Measurements from ENCODE around the gene PRELID3B. TPM values are rescaled to one million over a fixed set of nuclear protein-coding genes. Genes with fewer than 3 reads are reported as not detected.

The PRELID3B gene
- total RNA-seq, 4 donors from 2014 or later: 19.2 to 34.5 (median 23.1) TPM

- peaks cover 0 to 31% (median 18%) of the 10 kb centered on the region in 4 donors for H3K4me1 ChIP-seq
- no peak overlapping the region for H3K4me3 ChIP-seq
- no peaks in the 10 kb centered on the region for H3K36me3 ChIP-seq
- no peaks in the 10 kb centered on the region for H3K27me3 ChIP-seq
- 41 to 43% methylated on average over 17 of the region's 17 CpGs for WGBS, 2 donors
- DNase-seq (ENCODE audit: low spot score in 2 of 2): no peak
- H3K27ac ChIP-seq: peak overlapping the region in 1 of 4 donors; percentile 13
- TF ChIP-seq POLR2A (IDR thresholded peaks at IDR 0.05) (no peak), EP300 (IDR thresholded peaks at IDR 0.05) (no peak), CTCF (IDR thresholded peaks at IDR 0.05) (no peak)
- H3K9me3 ChIP-seq: no peaks in the 10 kb centered on the region
Measured at GRCh38 chr20:59010995-59011873, 31.4 kb downstream of the PRELID3B start.

- 70 to 77% methylated on average over 5 to 8 of the region's 8 CpGs for WGBS, 2 donors
- TF ChIP-seq EP300 (IDR thresholded peaks at IDR 0.05): no peak
- TF ChIP-seq CTCF (IDR thresholded peaks at IDR 0.05): no peak
- no peak for TF ChIP-seq POLR2A (IDR thresholded peaks at IDR 0.05)
- no peaks in the 10 kb centered on the region for H3K27me3 ChIP-seq
- H3K4me3 ChIP-seq: no peak overlapping the region
- H3K9me3 ChIP-seq: no peaks in the 10 kb centered on the region
- H3K27ac ChIP-seq: peak overlapping the region in 2 of 4 donors; percentile 9 to 13
- no peak for DNase-seq (ENCODE audit: low spot score in 2 of 2)
- H3K36me3 ChIP-seq: no peaks in the 10 kb centered on the region
- H3K4me1 ChIP-seq: peaks cover 0 to 39% (median 26%) of the 10 kb centered on the region in 4 donors
Measured at GRCh38 chr20:59010321-59010994, 32.1 kb downstream of the PRELID3B start.

- H3K4me3 ChIP-seq: no peak overlapping the region
- peaks cover 0 to 55% (median 36%) of the 10 kb centered on the region in 4 donors for H3K4me1 ChIP-seq
- TF ChIP-seq POLR2A (IDR thresholded peaks at IDR 0.05) (no peak), EP300 (IDR thresholded peaks at IDR 0.05) (no peak), CTCF (IDR thresholded peaks at IDR 0.05) (no peak)
- no peaks in the 10 kb centered on the region for H3K27me3 ChIP-seq
- peak overlapping the region in 1 of 4 donors; percentile 96 for H3K27ac ChIP-seq
- no peaks in the 10 kb centered on the region for H3K9me3 ChIP-seq
- DNase-seq (ENCODE audit: low spot score in 2 of 2): no peak
- WGBS, 2 donors: 82 to 83% methylated on average over 8 of the region's 8 CpGs
- H3K36me3 ChIP-seq: no peaks in the 10 kb centered on the region
Measured at GRCh38 chr20:59008715-59009336, 33.8 kb downstream of the PRELID3B start.

- Histone ChIP-seq H3K4me3 (peak overlapping the region; percentile 65 to 89 (median 79)), H3K36me3 (peaks cover 0 to 5% (median 0%) of the 10 kb centered on the region in 3 donors), H3K9me3 (no peaks in the 10 kb centered on the region), H3K27ac (peak overlapping the region; percentile 81 to 96 (median 92)), H3K4me1 (peaks cover 0 to 64% (median 42%) of the 10 kb centered on the region in 4 donors), H3K27me3 (no peaks in the 10 kb centered on the region)
- TF ChIP-seq CTCF (IDR thresholded peaks at IDR 0.05) (no peak), EP300 (IDR thresholded peaks at IDR 0.05) (peak; percentile 38 to 40)
- peak; percentile 29 to 44 for DNase-seq (ENCODE audit: low spot score in 2 of 2)
- WGBS, 2 donors: 80 to 81% methylated on average over 20 to 24 of the region's 24 CpGs
Measured at GRCh38 chr20:59007665-59008511, 34.7 kb downstream of the PRELID3B start.
